ENCODE measurements around the gene SUCO.

- TF ChIP-seq RNF2 (IDR thresholded peaks at IDR 0.05; ENCODE audit: borderline replicate concordance, low read depth, low read length, missing control alignments, poor library complexity, severe bottlenecking) (no peak), CTCF (IDR thresholded peaks at IDR 0.05; ENCODE audit: control extremely low read depth in 1 of 3, insufficient read depth in 1 of 3, low read depth in 1 of 3, low read length in 3 of 3) (no peak), RFX5 (IDR thresholded peaks at IDR 0.05; ENCODE audit: borderline replicate concordance, low read depth, low read length) (no peak), POLR2A (IDR thresholded peaks at IDR 0.05; ENCODE audit: control extremely low read depth in 1 of 2, low read depth in 2 of 2, low read length in 2 of 2) (no peak)
These were observed 55.6 kb downstream of the SUCO start for GRCh38 chr1:172588296-172589291.
